ENCODE data around the gene SIRPB1. TPM values are rescaled to one million over a fixed set of nuclear protein-coding genes. Genes with fewer than 3 reads are reported as not detected.
"Not testable (repeated sequence)": the region's sequence is repeated elsewhere in the genome, so short reads cannot be mapped to it uniquely, and the experiment has no call there.

The SIRPB1 gene
- total and polyA plus RNA-seq, 3 donors from 2014 or later: 0.84 to 1.9 TPM; not detected in 1

DNA sequence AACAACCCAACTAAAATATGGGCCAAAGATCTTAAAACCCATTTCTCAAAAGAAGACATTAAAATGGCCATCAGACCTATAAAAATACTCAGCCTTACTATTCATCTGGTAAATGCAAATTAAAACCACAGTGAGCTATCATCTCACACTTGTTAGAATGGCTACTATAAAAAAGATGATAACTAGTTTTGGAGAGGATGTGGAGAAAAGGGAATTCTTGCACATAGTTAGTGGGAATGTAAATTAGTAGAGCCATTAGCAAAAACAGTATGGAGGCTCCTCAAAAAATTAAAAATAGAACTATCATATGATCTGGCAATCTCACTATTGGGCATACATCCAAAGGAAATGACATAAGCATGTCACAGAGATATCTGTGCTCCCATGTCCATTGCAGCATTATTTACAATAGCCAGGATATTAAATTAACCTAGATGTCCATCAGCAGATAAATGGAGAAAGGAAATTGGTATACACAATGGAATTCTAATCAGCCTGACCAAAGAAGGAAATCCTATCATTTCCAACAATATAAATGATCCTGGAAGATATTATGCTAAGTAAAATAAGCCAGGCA, 2.9 kb downstream of the SIRPB1 start:
- no peak overlapping the region for H3K27ac ChIP-seq
- no peaks in the 10 kb centered on the region for H3K36me3 ChIP-seq (ENCODE audit: low read depth, missing control alignments)
- no peaks in the 10 kb centered on the region for H3K27me3 ChIP-seq
- H3K4me3 ChIP-seq: no peak overlapping the region
- no peak for TF ChIP-seq POLR2A (IDR thresholded peaks at IDR 0.05)
- no peak for DNase-seq
- no peaks in the 10 kb centered on the region for H3K4me1 ChIP-seq
- H3K9me3 ChIP-seq: no peaks in the 10 kb centered on the region
- intact Hi-C loops (cut with DNase I; ENCODE audit: low total_unique reads): no loop called here

GRCh38 chr20:1610404-1610803, 9.4 kb downstream of the SIRPB1 start:
- WGBS, 2 donors: 61% methylated on average over 5 of the region's 5 CpGs; no CpG with 5 or more reads in 1 of the 2 donors
- DNase-seq; H3K27ac ChIP-seq; H3K9me3 ChIP-seq; intact Hi-C loops (cut with DNase I; ENCODE audit: low total_unique reads); H3K4me3 ChIP-seq; H3K36me3 ChIP-seq (ENCODE audit: low read depth, missing control alignments); H3K4me1 ChIP-seq; H3K27me3 ChIP-seq: not testable (repeated sequence)

DNA sequence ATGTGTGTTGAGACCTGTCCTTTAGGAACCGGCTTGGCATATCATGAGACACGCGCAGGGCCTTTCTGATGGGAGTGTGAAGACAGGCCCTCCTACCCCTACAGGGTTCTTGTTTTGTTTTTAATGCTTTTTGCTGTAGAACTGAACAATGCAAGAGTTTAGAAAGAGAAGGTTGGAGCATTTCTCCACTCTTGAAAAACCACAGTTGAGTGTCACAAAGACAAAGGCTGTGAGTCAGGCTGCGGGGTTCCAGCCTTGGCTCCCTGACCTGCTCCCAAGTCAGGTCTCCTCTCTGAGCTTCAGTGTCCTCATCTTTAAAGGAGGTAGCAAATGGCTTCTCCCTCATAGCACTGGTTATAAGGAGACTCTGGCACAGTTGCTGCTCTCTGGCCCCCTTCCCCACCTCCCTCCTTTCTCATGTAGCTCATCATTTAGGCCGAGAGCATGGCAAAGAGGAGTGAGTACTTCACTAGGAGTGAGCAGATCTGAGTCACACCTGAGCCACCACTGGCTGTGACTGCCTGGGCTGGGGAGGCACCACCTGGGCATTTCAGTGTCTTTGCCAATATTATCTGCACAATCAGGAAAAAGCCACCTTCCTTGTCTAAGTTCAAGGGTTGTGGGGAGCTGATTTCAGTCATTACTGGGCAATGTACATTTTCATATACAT, 11.0 kb downstream of the SIRPB1 start:
- 88% methylated on average over 3 of the region's 5 CpGs; no CpG with 5 or more reads in 1 of the 2 donors for WGBS, 2 donors

DNA sequence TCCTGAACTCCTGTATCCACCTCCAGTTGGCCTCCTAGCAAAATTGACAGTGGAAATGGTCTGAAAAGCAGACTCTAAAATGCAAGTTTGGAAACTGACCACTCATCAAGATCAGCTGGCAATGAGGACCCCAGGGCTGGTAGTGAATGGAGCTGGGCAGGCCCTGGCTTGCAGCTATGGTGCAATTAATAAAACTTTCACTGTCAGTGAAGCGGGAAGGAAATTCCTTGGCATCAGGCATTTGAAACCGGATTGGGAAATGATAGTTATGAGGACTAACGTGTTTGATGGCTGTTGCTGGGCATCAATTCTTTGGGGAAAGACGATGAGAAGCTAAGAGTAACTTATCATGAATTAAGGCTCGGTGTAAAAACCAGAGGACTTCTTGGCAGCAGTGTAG, 19.1 kb downstream of the SIRPB1 start:
- intact Hi-C loops (cut with DNase I; ENCODE audit: low total_unique reads): no loop called here
- no peaks in the 10 kb centered on the region for H3K36me3 ChIP-seq (ENCODE audit: low read depth, missing control alignments)
- DNase-seq: no peak
- TF ChIP-seq POLR2A (IDR thresholded peaks at IDR 0.05) (no peak), CTCF (IDR thresholded peaks at IDR 0.05) (no peak)
- WGBS, 2 donors: 82% methylated on average over 5 of the region's 5 CpGs; no CpG with 5 or more reads in 1 of the 2 donors
- H3K27ac ChIP-seq: no peak overlapping the region
- no peak overlapping the region for H3K4me3 ChIP-seq
- no peaks in the 10 kb centered on the region for H3K4me1 ChIP-seq
- no peaks in the 10 kb centered on the region for H3K27me3 ChIP-seq
- no peaks in the 10 kb centered on the region for H3K9me3 ChIP-seq

More for the DNA sequence above, 11.0 kb downstream of the SIRPB1 start:
- DNase-seq; intact Hi-C loops (cut with DNase I; ENCODE audit: low total_unique reads); H3K4me1 ChIP-seq; H3K27ac ChIP-seq; H3K9me3 ChIP-seq; H3K4me3 ChIP-seq; H3K27me3 ChIP-seq; H3K36me3 ChIP-seq (ENCODE audit: low read depth, missing control alignments): not testable (repeated sequence)

DNA sequence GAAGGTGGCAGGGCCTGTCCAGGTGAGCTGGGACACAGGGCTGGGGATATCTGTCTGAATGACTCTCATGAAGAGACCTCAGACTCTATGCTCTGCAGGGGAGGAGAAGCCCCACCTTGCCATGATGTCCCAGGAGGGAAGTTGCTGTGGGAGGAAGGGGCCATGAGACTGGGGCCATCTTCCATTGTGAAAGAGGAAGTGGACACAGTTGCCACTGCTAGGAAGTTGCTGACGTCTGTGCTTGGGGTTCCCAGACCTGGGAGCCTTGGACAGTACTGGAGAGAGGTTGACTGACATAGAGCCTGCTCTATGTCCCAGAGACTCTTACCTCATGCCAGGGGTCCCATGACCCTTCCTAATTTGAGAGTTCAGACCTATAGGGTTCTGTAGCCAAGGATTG, 24.5 kb downstream of the SIRPB1 start:
- TF ChIP-seq POLR2A (IDR thresholded peaks at IDR 0.05) (no peak), CTCF (IDR thresholded peaks at IDR 0.05) (no peak)
- H3K4me3 ChIP-seq: no peak overlapping the region

DNA sequence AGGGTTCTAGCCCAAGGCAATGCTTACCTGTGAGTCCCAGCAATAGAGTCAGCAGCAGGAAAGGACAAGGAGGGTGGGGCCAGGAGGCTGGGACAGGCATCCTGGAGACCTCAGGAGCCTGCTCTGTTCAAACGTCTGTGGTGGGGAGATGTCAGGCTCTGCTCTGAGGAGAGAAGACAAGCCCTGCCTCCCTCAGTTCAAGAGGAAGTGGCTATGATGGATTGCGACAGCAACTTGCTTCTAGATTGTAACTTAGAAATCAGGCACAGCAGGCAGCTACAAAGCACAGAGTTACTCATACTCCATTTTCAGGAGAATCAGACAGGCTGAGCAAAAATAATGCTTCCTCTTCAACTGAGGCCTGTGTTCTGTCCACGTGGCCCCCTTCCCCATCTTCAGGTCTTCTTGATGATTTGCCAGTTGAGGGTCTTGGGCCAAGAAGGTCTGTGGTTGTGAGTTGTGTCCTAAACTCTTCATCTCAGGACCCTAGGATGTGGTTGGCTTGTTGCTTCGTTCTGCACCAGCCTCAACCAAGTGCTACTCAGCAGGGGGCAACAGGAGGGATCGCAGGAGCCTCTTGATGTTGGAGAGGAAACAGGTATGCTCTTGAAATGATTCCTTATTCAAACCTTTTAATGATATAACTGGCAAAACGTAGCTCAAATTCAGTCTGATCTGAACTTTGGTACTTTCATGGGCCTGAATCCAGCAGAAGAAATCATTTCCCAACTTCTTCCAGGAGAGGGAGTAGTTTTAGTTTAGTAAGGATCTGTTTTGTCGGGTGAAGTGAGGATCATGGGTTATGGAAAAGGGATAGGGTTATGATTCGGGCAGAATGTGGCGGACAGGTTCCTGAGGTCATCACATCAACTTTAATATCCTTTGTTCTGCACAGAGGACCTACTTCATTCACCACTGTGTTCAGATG, 31.0 kb downstream of the SIRPB1 start:
- no peaks in the 10 kb centered on the region for H3K27me3 ChIP-seq
- TF ChIP-seq CTCF (IDR thresholded peaks at IDR 0.05): no peak
- TF ChIP-seq POLR2A (IDR thresholded peaks at IDR 0.05): no peak
- no peaks in the 10 kb centered on the region for H3K9me3 ChIP-seq
- H3K36me3 ChIP-seq (ENCODE audit: low read depth, missing control alignments): no peaks in the 10 kb centered on the region
- no peak overlapping the region for H3K4me3 ChIP-seq
- H3K27ac ChIP-seq: no peak overlapping the region
- DNase-seq: peak; percentile 15
- WGBS, 2 donors: 65% methylated on average over 9 of the region's 9 CpGs; no CpG with 5 or more reads in 1 of the 2 donors
- intact Hi-C loops (cut with DNase I; ENCODE audit: low total_unique reads): no loop called here
- H3K4me1 ChIP-seq: no peaks in the 10 kb centered on the region

More for the DNA sequence above, 24.5 kb downstream of the SIRPB1 start:
- Histone ChIP-seq H3K27me3 (no peaks in the 10 kb centered on the region), H3K27ac (no peak overlapping the region), H3K36me3 (ENCODE audit: low read depth, missing control alignments) (no peaks in the 10 kb centered on the region), H3K9me3 (no peaks in the 10 kb centered on the region), H3K4me1 (no peaks in the 10 kb centered on the region)
- 86% methylated on average over 1 of the region's 1 CpG; no CpG with 5 or more reads in 1 of the 2 donors for WGBS, 2 donors
- intact Hi-C loops (cut with DNase I; ENCODE audit: low total_unique reads): no loop called here
- no peak for DNase-seq

Measured in testis (tissue), 3 donors.